Heart left ventricle (tissue), 13 donors: Measurements from ENCODE around the gene CLTB.

Source experiments
- POLR2A ChIP-seq, 2 donors: fragments of 450-650 bp; IDR thresholded peaks; one replicate each; pipeline ENCODE4 v1.6.1; 2017; ENCODE audit warnings: antibody characterized with exemption in 2 of 2, mild to moderate bottlenecking in 2 of 2, moderate library complexity in 2 of 2
- TF ChIP-seq, protein P1 (sequence below), 12 donors: fragments of 200-600 bp; sonication (generic) in 4 of 12; IDR thresholded peaks; one replicate each; pipeline versions ENCODE4 v1.5.0 to v1.8.0; 2018 to 2022; ENCODE audit warnings: antibody characterized with exemption in 12 of 12, mild to moderate bottlenecking in 5 of 12
- donor health status: ischemic (EF 13 %, LVEDD 7.1; RV severe dilation, severe dysfunction).
- donor health status: DM: no; HTN: yes; CAD: no.
- donor health status: DM: no; HTN: no; CAD: no.
- donor health status: ischemic (EF 25% LVEDD 6.9; RV normal size, moderate dysfunction).
- donor health status: ischemic (EF 25% LVEDD 5.7; RV mildly dilated, moderate dysfunction).
- donor health status: ischemic (EF 35%, LVEDD 5.7; RV mildly dilated, moderate dysfunction).
- donor health status: nonischemic (EF 11% LVEDD 7.7; RV severe dilation, severe dysfunction).
- donor health status: DM: yes; HTN: yes; CAD: no.
- donor health status: PGD.
- donor health status: ischemic (EF 29% LVEDD 5.4; RV normal size, mild dysfunction).
- donor health status: nonischemic (EF 23%, LVEDD 6.1; RV moderate dilation, normal function).

DNA sequence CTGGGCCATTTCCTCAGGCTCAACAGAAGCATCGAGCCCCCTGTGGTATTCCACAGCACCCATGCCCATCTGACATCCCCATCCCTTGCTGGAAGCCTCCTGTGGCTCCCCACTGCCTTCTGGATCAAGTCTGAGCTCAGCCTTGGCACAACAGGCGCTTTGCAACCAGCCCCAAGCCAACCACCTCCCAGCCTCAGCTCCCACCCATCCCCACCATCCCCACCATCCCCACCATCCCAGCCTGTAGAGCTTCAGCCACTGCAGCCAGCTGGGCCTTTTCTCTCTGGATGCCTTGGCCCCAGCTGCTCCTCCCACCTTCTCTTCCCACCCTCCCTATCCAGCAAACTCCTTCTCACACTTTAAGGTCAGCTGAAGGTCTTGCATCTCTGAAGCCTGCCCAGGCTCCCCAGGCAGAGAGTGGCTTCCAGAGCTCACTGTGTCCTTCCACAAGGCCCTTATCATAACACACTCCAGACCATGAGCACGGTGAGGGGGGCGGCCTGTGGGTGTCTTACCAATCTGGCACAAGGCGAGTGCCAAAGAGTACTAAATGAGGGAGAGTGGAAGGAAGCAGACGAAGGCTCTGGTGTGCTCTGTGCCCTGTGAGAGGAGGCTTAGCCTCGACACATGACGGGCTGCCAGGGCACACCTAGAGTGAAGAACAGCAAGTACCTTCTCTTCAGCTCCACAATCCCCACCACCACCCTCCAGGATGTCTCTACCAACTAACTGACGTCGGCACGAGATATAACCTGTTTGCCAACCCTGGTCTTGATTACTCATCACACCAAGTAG, 21.3 kb downstream of the CLTB start:
- TF ChIP-seq, protein P1, sequence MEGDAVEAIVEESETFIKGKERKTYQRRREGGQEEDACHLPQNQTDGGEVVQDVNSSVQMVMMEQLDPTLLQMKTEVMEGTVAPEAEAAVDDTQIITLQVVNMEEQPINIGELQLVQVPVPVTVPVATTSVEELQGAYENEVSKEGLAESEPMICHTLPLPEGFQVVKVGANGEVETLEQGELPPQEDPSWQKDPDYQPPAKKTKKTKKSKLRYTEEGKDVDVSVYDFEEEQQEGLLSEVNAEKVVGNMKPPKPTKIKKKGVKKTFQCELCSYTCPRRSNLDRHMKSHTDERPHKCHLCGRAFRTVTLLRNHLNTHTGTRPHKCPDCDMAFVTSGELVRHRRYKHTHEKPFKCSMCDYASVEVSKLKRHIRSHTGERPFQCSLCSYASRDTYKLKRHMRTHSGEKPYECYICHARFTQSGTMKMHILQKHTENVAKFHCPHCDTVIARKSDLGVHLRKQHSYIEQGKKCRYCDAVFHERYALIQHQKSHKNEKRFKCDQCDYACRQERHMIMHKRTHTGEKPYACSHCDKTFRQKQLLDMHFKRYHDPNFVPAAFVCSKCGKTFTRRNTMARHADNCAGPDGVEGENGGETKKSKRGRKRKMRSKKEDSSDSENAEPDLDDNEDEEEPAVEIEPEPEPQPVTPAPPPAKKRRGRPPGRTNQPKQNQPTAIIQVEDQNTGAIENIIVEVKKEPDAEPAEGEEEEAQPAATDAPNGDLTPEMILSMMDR (IDR thresholded peaks at IDR 0.05), result no peak
- TF ChIP-seq POLR2A (IDR thresholded peaks at IDR 0.05), result no peak
